HepG2 (cell line): ENCODE results near the gene IER2. TPM values are rescaled to one million over a fixed set of nuclear protein-coding genes. Genes with fewer than 3 reads are reported as not detected.

ENCODE experiments used
- ARNT2 ChIP-seq: sonication (generic); formaldehyde crosslinking; IDR thresholded peaks from 2 replicates; pipeline ENCODE4 v1.8.0; 2022; ENCODE audit warnings: mild to moderate bottlenecking, low read depth, missing genetic modification reagents, moderate library complexity
- BORCS8-MEF2B ChIP-seq: sonication (generic); formaldehyde crosslinking; IDR thresholded peaks from 2 replicates; pipeline ENCODE4 v1.8.0; 2022; ENCODE audit warnings: mild to moderate bottlenecking, missing genetic modification reagents
- CHD4 ChIP-seq: fragments of 200-600 bp; sonication (generic); IDR thresholded peaks from 2 replicates; pipeline ENCODE4 v1.7.0; 2017; ENCODE audit warnings: mild to moderate bottlenecking, low read length, borderline replicate concordance
- FOSL2 ChIP-seq: sonication (generic); formaldehyde crosslinking; IDR thresholded peaks from 2 replicates; pipeline ENCODE4 v1.4.0; 2020; ENCODE audit warnings: missing genetic modification reagents
- GATAD2A ChIP-seq: IDR thresholded peaks from 2 replicates; pipeline ENCODE4 v1.6.1; 2016
- KDM2A ChIP-seq: sonication (generic); formaldehyde crosslinking; IDR thresholded peaks from 2 replicates; pipeline ENCODE4 v1.4.0; 2020; ENCODE audit warnings: low read depth, missing genetic modification reagents, borderline replicate concordance
- KDM6A ChIP-seq: IDR thresholded peaks from 2 replicates; pipeline ENCODE4 v1.6.1; 2016; ENCODE audit warnings: low read depth
- MBNL3 ChIP-seq: fragments of 250-450 bp; sonication (Bioruptor Pico); conservative IDR thresholded peaks from 2 replicates; pipeline ENCODE4 v1.8.0; 2022; ENCODE audit warnings: mild to moderate bottlenecking, inconsistent platforms
- NCOA5 ChIP-seq: sonication (generic); formaldehyde crosslinking; IDR thresholded peaks from 2 replicates; pipeline ENCODE4 v1.4.0; 2020; ENCODE audit warnings: missing genetic modification reagents
- NFKBIZ ChIP-seq: IDR thresholded peaks from 2 replicates; pipeline ENCODE4 v1.6.1; 2018; ENCODE audit warnings: missing genetic modification reagents, missing compliant biosample characterization
- PHF20 ChIP-seq: sonication (generic); formaldehyde crosslinking; IDR thresholded peaks from 2 replicates; pipeline ENCODE4 v1.5.0; 2020; ENCODE audit warnings: mild to moderate bottlenecking, missing genetic modification reagents
- REL ChIP-seq: sonication (generic); formaldehyde crosslinking; conservative IDR thresholded peaks from 2 replicates; pipeline ENCODE4 v1.8.0; 2022; ENCODE audit warnings: mild to moderate bottlenecking, missing genetic modification reagents, moderate library complexity
- SP2 ChIP-seq: sonication (generic); formaldehyde crosslinking; IDR thresholded peaks from 2 replicates; pipeline ENCODE4 v1.5.1; 2020; ENCODE audit warnings: mild to moderate bottlenecking, missing genetic modification reagents
- ZBTB39 ChIP-seq: sonication (generic); formaldehyde crosslinking; IDR thresholded peaks from 2 replicates; pipeline ENCODE4 v1.5.0; 2020; ENCODE audit warnings: missing genetic modification reagents
- ZC3H13 ChIP-seq: sonication (generic); formaldehyde crosslinking; IDR thresholded peaks from 2 replicates; pipeline ENCODE4 v1.8.1; 2023; ENCODE audit warnings: mild to moderate bottlenecking, missing genetic modification reagents, moderate library complexity
- ZFP36 ChIP-seq: fragments of 150-350 bp; IDR thresholded peaks from 2 replicates; pipeline ENCODE4 v1.6.1; 2018; ENCODE audit warnings: borderline replicate concordance, low read length, low read depth; ENCODE audit not compliant: partially characterized antibody
- ZFP90 ChIP-seq: sonication (generic); formaldehyde crosslinking; IDR thresholded peaks from 2 replicates; pipeline ENCODE4 v1.8.0; 2022; ENCODE audit warnings: missing genetic modification reagents, mild to moderate bottlenecking, inconsistent platforms, borderline replicate concordance
- ZFY ChIP-seq: sonication (generic); formaldehyde crosslinking; IDR thresholded peaks from 2 replicates; pipeline ENCODE4 v1.4.0; 2020; ENCODE audit warnings: missing genetic modification reagents
- ZNF136 ChIP-seq: sonication (generic); formaldehyde crosslinking; IDR thresholded peaks from 2 replicates; pipeline ENCODE4 v1.8.1; 2022; ENCODE audit warnings: low read depth, mild to moderate bottlenecking, moderate library complexity, missing genetic modification reagents
- ZNF143 ChIP-seq: sonication (generic); formaldehyde crosslinking; IDR thresholded peaks from 2 replicates; pipeline ENCODE4 v1.4.0; 2020; ENCODE audit warnings: missing genetic modification reagents
- ZNF256 ChIP-seq: sonication (generic); formaldehyde crosslinking; conservative IDR thresholded peaks from 2 replicates; pipeline ENCODE4 v1.4.0; 2020; ENCODE audit warnings: missing genetic modification reagents
- ZNF333 ChIP-seq: sonication (generic); formaldehyde crosslinking; IDR thresholded peaks from 2 replicates; pipeline ENCODE4 v1.4.0; 2020; ENCODE audit warnings: mild to moderate bottlenecking, missing genetic modification reagents, borderline replicate concordance
- ZNF382 ChIP-seq: sonication (generic); formaldehyde crosslinking; IDR thresholded peaks from 2 replicates; pipeline ENCODE4 v1.5.0; 2020; ENCODE audit warnings: missing genetic modification reagents, mild to moderate bottlenecking, borderline replicate concordance
- ZNF432 ChIP-seq: sonication (generic); formaldehyde crosslinking; IDR thresholded peaks from 2 replicates; pipeline ENCODE4 v1.5.0; 2020; ENCODE audit warnings: missing genetic modification reagents, mild to moderate bottlenecking, borderline replicate concordance
- ZNF468 ChIP-seq: sonication (generic); formaldehyde crosslinking; IDR thresholded peaks from 2 replicates; pipeline ENCODE4 v1.8.0; 2022; ENCODE audit warnings: mild to moderate bottlenecking, moderate library complexity, missing genetic modification reagents
- ZNF496 ChIP-seq: sonication (generic); formaldehyde crosslinking; IDR thresholded peaks from 2 replicates; pipeline ENCODE4 v1.8.1; 2023; ENCODE audit warnings: mild to moderate bottlenecking, moderate library complexity, missing genetic modification reagents; ENCODE audit not compliant: insufficient replicate concordance
- ZNF550 ChIP-seq: sonication (generic); formaldehyde crosslinking; IDR thresholded peaks from 2 replicates; pipeline ENCODE4 v1.4.0; 2020; ENCODE audit warnings: mild to moderate bottlenecking, missing genetic modification reagents, borderline replicate concordance
- ZNF556 ChIP-seq: sonication (generic); formaldehyde crosslinking; IDR thresholded peaks from 2 replicates; pipeline ENCODE4 v1.4.0; 2020; ENCODE audit warnings: mild to moderate bottlenecking, missing genetic modification reagents, borderline replicate concordance
- ZNF784 ChIP-seq: sonication (generic); formaldehyde crosslinking; IDR thresholded peaks from 2 replicates; pipeline ENCODE4 v1.5.1; 2020; ENCODE audit warnings: missing genetic modification reagents, mild to moderate bottlenecking, borderline replicate concordance
- ZZZ3 ChIP-seq: sonication (generic); formaldehyde crosslinking; IDR thresholded peaks from 2 replicates; pipeline ENCODE4 v1.4.0; 2020; ENCODE audit warnings: missing genetic modification reagents, mild to moderate bottlenecking, borderline replicate concordance
- polyA plus RNA-seq, 8 experiments: library from polyadenylated mRNA; depleted of rRNA in 3 of 8; stranded (reverse) in 7 of 8; unstranded in 1 of 8; fragments of >200 nt; fragmentation: Illumina TruSeq in 4 of 8; extraction: Trizol in 4 of 8; gene quantifications; 2 replicates each; pipeline versions ENCODE4 v1.2.1 to v1.2.3, GENCODE V29; 2011 to 2016; ENCODE audit warnings: low read depth in 4 of 8, missing spikeins in 1 of 8, mixed read lengths in 1 of 8; ENCODE audit not compliant: insufficient read depth in 1 of 8
- total RNA-seq, 5 experiments: library from RNA; depleted of rRNA; stranded (reverse); fragments of >200 nt; fragmentation: Illumina TruSeq; extraction: Trizol; gene quantifications; 2 replicates each; pipeline ENCODE4 v1.2.3, GENCODE V29; 2016; ENCODE audit warnings: low read depth in 1 of 5

IER2 gene
- total and polyA plus RNA-seq, 2 of the 13 experiments (the other 11 are each of a cell fraction or from before 2014, with no cell fraction given): 10.1 to 14.3 TPM

- TF ChIP-seq ZNF333 (CRISPR knock-in tag) (no peak), REL (no peak), MBNL3 (CRISPR knock-in tag) (no peak), ZBTB39 (CRISPR knock-in tag) (no peak), ZNF136 (CRISPR knock-in tag) (no peak), BORCS8-MEF2B (CRISPR knock-in tag) (no peak), ZNF468 (no peak), KDM2A (CRISPR knock-in tag) (peak; percentile 80), GATAD2A (CRISPR knock-in tag) (no peak), ZFP90 (CRISPR knock-in tag) (no peak), ZNF432 (CRISPR knock-in tag) (no peak), ZC3H13 (peak; percentile 94), ZNF784 (CRISPR knock-in tag) (no peak), NCOA5 (CRISPR knock-in tag) (no peak), ZNF556 (no peak), CHD4 (peak; percentile 14; the same call in 1 of the 2 replicates), ZZZ3 (CRISPR knock-in tag) (peak; percentile 26; the same call in 1 of the 2 replicates), FOSL2 (CRISPR knock-in tag) (0 out of 2 replicates have a peak, but pooled peaks have one; percentile 15), ZNF143 (no peak), KDM6A (CRISPR knock-in tag) (no peak), ZFP36 (no peak), ARNT2 (CRISPR knock-in tag) (no peak; the same call in 1 of the 2 replicates), ZNF496 (CRISPR knock-in tag) (no peak), PHF20 (CRISPR knock-in tag) (no peak; the same call in 1 of the 2 replicates), ZNF382 (CRISPR knock-in tag) (no peak), ZNF550 (CRISPR knock-in tag) (no peak), ZFY (CRISPR knock-in tag) (no peak), ZNF256 (CRISPR knock-in tag) (no peak), SP2 (CRISPR knock-in tag) (no peak), NFKBIZ (CRISPR knock-in tag) (no peak)
These were observed 5.5 kb downstream of the IER2 start (continued) for GRCh38 chr19:13155472-13156359.
